HG03280 (cell line): ENCODE data around the gene ZFYVE9.
"Not testable (repeated sequence)": the region's sequence is repeated elsewhere in the genome, so short reads cannot be mapped to it uniquely, and the experiment has no call there.

Experiments
- ATAC-seq: cut with Tn5 transposase; IDR thresholded peaks from one replicate; pipeline ENCODE4 v1.9.1; 2021; ENCODE audit warnings: mild to moderate bottlenecking, moderate library complexity; ENCODE audit not compliant: unreplicated experiment

The ZFYVE9 gene

GRCh38 chr1:52142220-52143183 lies 613 bp downstream of the ZFYVE9 start:
- peak; percentile 33 for ATAC-seq

- no peak for ATAC-seq
These were observed 3.2 kb downstream of the ZFYVE9 start for GRCh38 chr1:52145137-52145536.

- ATAC-seq: not testable (repeated sequence)
These were observed 8.6 kb downstream of the ZFYVE9 start for GRCh38 chr1:52150445-52150844.

GRCh38 chr1:52150946-52151345 lies 9.1 kb downstream of the ZFYVE9 start:
- no peak for ATAC-seq

GRCh38 chr1:52152572-52152971 lies 10.7 kb downstream of the ZFYVE9 start:
- no peak for ATAC-seq

GRCh38 chr1:52153010-52153409 lies 11.1 kb downstream of the ZFYVE9 start:
- no peak for ATAC-seq

GRCh38 chr1:52153898-52154297 lies 12.0 kb downstream of the ZFYVE9 start:
- ATAC-seq: no peak

- no peak for ATAC-seq
These were observed 14.6 kb downstream of the ZFYVE9 start for GRCh38 chr1:52156460-52156859.

- ATAC-seq: no peak
These were observed 15.7 kb downstream of the ZFYVE9 start for GRCh38 chr1:52157582-52157981.

GRCh38 chr1:52158218-52158617 lies 16.3 kb downstream of the ZFYVE9 start:
- no peak for ATAC-seq

GRCh38 chr1:52159033-52159789 lies 17.3 kb downstream of the ZFYVE9 start:
- ATAC-seq: no peak

- ATAC-seq: no peak
These were observed 21.1 kb downstream of the ZFYVE9 start for GRCh38 chr1:52162947-52163346.

GRCh38 chr1:52164604-52165003 lies 22.7 kb downstream of the ZFYVE9 start:
- ATAC-seq: no peak

- no peak for ATAC-seq
These were observed 25.3 kb downstream of the ZFYVE9 start for GRCh38 chr1:52166996-52167753.

GRCh38 chr1:52168373-52169080 lies 26.6 kb downstream of the ZFYVE9 start:
- ATAC-seq: no peak

GRCh38 chr1:52171149-52171548 lies 29.3 kb downstream of the ZFYVE9 start:
- not testable (repeated sequence) for ATAC-seq

- ATAC-seq: no peak
These were observed 37.2 kb downstream of the ZFYVE9 start for GRCh38 chr1:52179073-52179472.

GRCh38 chr1:52180176-52180575 lies 38.3 kb downstream of the ZFYVE9 start:
- ATAC-seq: no peak

- ATAC-seq: not testable (repeated sequence)
These were observed 39.9 kb downstream of the ZFYVE9 start for GRCh38 chr1:52181759-52182158.

GRCh38 chr1:52182328-52182727 lies 40.4 kb downstream of the ZFYVE9 start:
- ATAC-seq: not testable (repeated sequence)
